GM23338 (cell line): Measurements from ENCODE around the gene ZNF804A. TPM values are rescaled to one million over a fixed set of nuclear protein-coding genes. Genes with fewer than 3 reads are reported as not detected.

Source experiments
- ATAC-seq: fragments of 200-7000 bp; cut with Tn5 transposase; 3 replicates; pipeline ENCODE4 v1.9.1; 2020
- DNase-seq: peaks from one replicate; pipeline ENCODE4 v3.0.0-alpha.2; 2015; ENCODE audit warnings: low spot score
- H2AFZ ChIP-seq: fragments of 200-600 bp; sonication (generic); 2 replicates; pipeline ENCODE4 v1.8.0; 2016; ENCODE audit warnings: antibody characterized with exemption, mild to moderate bottlenecking, moderate library complexity
- H3F3A ChIP-seq: fragments of 200-600 bp; sonication (generic); replicated peaks from 2 replicates; pipeline ENCODE4 v1.8.0; 2017; ENCODE audit warnings: antibody characterized with exemption, mixed run types, low read depth
- H3K27ac ChIP-seq: fragments of 200-600 bp; sonication (generic); 2 replicates; pipeline ENCODE4 v1.6.1; 2016; ENCODE audit warnings: low read depth
- H3K27me3 ChIP-seq: fragments of 200-600 bp; sonication (generic); 2 replicates; pipeline ENCODE4 v1.8.0; 2016; ENCODE audit warnings: mild to moderate bottlenecking, mixed run types, moderate library complexity; ENCODE audit not compliant: insufficient read depth
- H3K36me3 ChIP-seq: fragments of 200-600 bp; sonication (generic); 2 replicates; pipeline ENCODE4 v1.8.0; 2016; ENCODE audit warnings: mild to moderate bottlenecking; ENCODE audit not compliant: insufficient read depth
- H3K4me1 ChIP-seq: fragments of 200-600 bp; sonication (generic); 2 replicates; pipeline ENCODE4 v1.8.0; 2016; ENCODE audit warnings: mild to moderate bottlenecking, moderate library complexity; ENCODE audit not compliant: insufficient read depth
- H3K4me2 ChIP-seq: fragments of 200-600 bp; sonication (generic); 2 replicates; pipeline ENCODE4 v1.7.1; 2017; ENCODE audit warnings: mixed run types
- H3K4me3 ChIP-seq: fragments of 200-600 bp; sonication (generic); 2 replicates; pipeline ENCODE4 v1.6.1; 2016; ENCODE audit warnings: mixed run types
- H3K79me2 ChIP-seq: fragments of 200-600 bp; sonication (generic); replicated peaks from 2 replicates; pipeline ENCODE4 v1.8.0; 2017; ENCODE audit warnings: mild to moderate bottlenecking; ENCODE audit not compliant: insufficient read depth
- H3K9me2 ChIP-seq: fragments of 200-600 bp; sonication (generic); 2 replicates; pipeline ENCODE4 v1.8.0; 2017; ENCODE audit not compliant: insufficient read depth
- H4K20me1 ChIP-seq: fragments of 200-600 bp; sonication (generic); replicated peaks from 2 replicates; pipeline ENCODE4 v1.8.0; 2017; ENCODE audit warnings: mild to moderate bottlenecking; ENCODE audit not compliant: insufficient read depth
- H3K27ac Mint-ChIP-seq: 2 replicates; pipeline ENCODE4 v1.8.0; 2020; ENCODE audit warnings: inconsistent platforms, mild to moderate bottlenecking, moderate library complexity, mixed read lengths
- H3K27me3 Mint-ChIP-seq: 3 replicates; pipeline ENCODE4 v1.8.0; 2022; ENCODE audit warnings: low read depth, mild to moderate bottlenecking, moderate library complexity, mixed read lengths, inconsistent platforms; ENCODE audit not compliant: insufficient read depth, poor library complexity
- H3K36me3 Mint-ChIP-seq: 3 replicates; pipeline ENCODE4 v1.8.0; 2021; ENCODE audit warnings: low read depth, mild to moderate bottlenecking, inconsistent platforms, moderate library complexity, mixed read lengths
- H3K4me1 Mint-ChIP-seq: 3 replicates; pipeline ENCODE4 v1.8.0; 2020; ENCODE audit warnings: mild to moderate bottlenecking, inconsistent platforms, mixed read lengths
- H3K4me3 Mint-ChIP-seq: 3 replicates; pipeline ENCODE4 v1.8.0; 2021; ENCODE audit warnings: moderate library complexity, mild to moderate bottlenecking, inconsistent platforms, mixed read lengths
- H3K9me3 Mint-ChIP-seq: 3 replicates; pipeline ENCODE4 v1.8.0; 2020; ENCODE audit warnings: moderate library complexity, mild to moderate bottlenecking, inconsistent platforms, mixed read lengths
- CREB1 ChIP-seq: fragments of 250-450 bp; sonication (Bioruptor Pico); IDR thresholded peaks from 2 replicates; pipeline ENCODE4 v1.5.0; 2020; ENCODE audit warnings: low read depth, mild to moderate bottlenecking, moderate library complexity
- CTCF ChIP-seq, 2 experiments: fragments of 200-600 bp in 1 of 2; sonication (generic) in 1 of 2; conservative IDR thresholded peaks; 2 replicates each; pipeline versions ENCODE4 v1.5.1 to v1.6.1; 2016 to 2017; ENCODE audit warnings: antibody characterized with exemption in 2 of 2, low read depth in 2 of 2, mild to moderate bottlenecking in 2 of 2, moderate library complexity in 1 of 2
- ETS1 ChIP-seq: IDR thresholded peaks from 2 replicates; pipeline ENCODE4 v1.6.1; 2016; ENCODE audit warnings: antibody characterized with exemption
- EZH2 ChIP-seq: fragments of 200-600 bp; sonication (generic); IDR thresholded peaks from one replicate; pipeline ENCODE4 v1.8.0; 2017; ENCODE audit warnings: antibody characterized with exemption, mild to moderate bottlenecking, low read depth; ENCODE audit not compliant: unreplicated experiment
- NANOG ChIP-seq: IDR thresholded peaks from 2 replicates; pipeline ENCODE4 v1.6.1; 2016; ENCODE audit warnings: antibody characterized with exemption, borderline replicate concordance
- POLR2AphosphoS5 ChIP-seq: IDR thresholded peaks from 2 replicates; pipeline ENCODE4 v1.6.1; 2016; ENCODE audit warnings: antibody characterized with exemption, low read depth
- STAT1 ChIP-seq: IDR thresholded peaks from one replicate; pipeline ENCODE4 v1.6.1; 2016; ENCODE audit warnings: antibody characterized with exemption; ENCODE audit not compliant: unreplicated experiment
- ZNF114 ChIP-seq: fragments of 250-450 bp; sonication (Bioruptor Pico); IDR thresholded peaks from 2 replicates; pipeline ENCODE4 v1.5.0; 2020; ENCODE audit warnings: mild to moderate bottlenecking, moderate library complexity
- ZNF331 ChIP-seq: fragments of 250-450 bp; sonication (Bioruptor Pico); IDR thresholded peaks from 2 replicates; pipeline ENCODE4 v1.5.0; 2020; ENCODE audit warnings: low read depth, mild to moderate bottlenecking, moderate library complexity
- ZNF462 ChIP-seq: fragments of 250-450 bp; sonication (Bioruptor Pico); IDR thresholded peaks from 2 replicates; pipeline ENCODE4 v1.5.0; 2020; ENCODE audit warnings: mild to moderate bottlenecking, moderate library complexity
- polyA plus RNA-seq: library from polyadenylated mRNA; unstranded; fragments of >200 nt; fragmentation: Nextera tagmentation; extraction: Ambion mirVana; gene quantifications from 2 replicates; pipeline ENCODE4 v1.2.1, GENCODE V29; 2016
- total RNA-seq: library from RNA; depleted of rRNA; stranded (reverse); fragments of >200 nt; shearing (Covaris generic); gene quantifications from 2 replicates; pipeline ENCODE4 v1.2.3, GENCODE V29; 2014

Gene ZNF804A
- total and polyA plus RNA-seq, 2 experiments from 2014 or later = not detected

- TF ChIP-seq CTCF (conservative IDR thresholded peaks at IDR 0.05; ENCODE audit: low read depth in 2 of 2) = no peak
Observed at GRCh38 chr2:184783576-184783975, 185.2 kb downstream of the ZNF804A start (continued).

- H3K9me3 Mint-ChIP-seq = no peaks in the 10 kb centered on the region
- no peak for ATAC-seq
- Histone ChIP-seq H3K4me2 (no peak overlapping the region), H3K79me2 (no peaks in the 10 kb centered on the region), H3K36me3 (no peaks in the 10 kb centered on the region), H4K20me1 (no peaks in the 10 kb centered on the region), H3K9me2 (0 out of 2 replicates have a peak, but pooled peaks cover 3% of the 10 kb centered on the region), H3K27me3 (no peaks in the 10 kb centered on the region), H3K4me3 (no peak overlapping the region), H3K27ac (no peak overlapping the region), H3K4me1 (no peaks in the 10 kb centered on the region), H3F3A (no peaks in the 10 kb centered on the region), H2AFZ (no peak overlapping the region)
- no peaks in the 10 kb centered on the region; the same call in 2 of the 3 replicates for H3K36me3 Mint-ChIP-seq
- H3K4me1 Mint-ChIP-seq = no peaks in the 10 kb centered on the region
- no peak for DNase-seq
- H3K4me3 Mint-ChIP-seq = no peak overlapping the region
- H3K27ac Mint-ChIP-seq = no peak overlapping the region
- H3K27me3 Mint-ChIP-seq = no peaks in the 10 kb centered on the region
- no peak for TF ChIP-seq NANOG
- no peak for TF ChIP-seq EZH2
- no peak for TF ChIP-seq ZNF331
- TF ChIP-seq ZNF114 (CRISPR knock-in tag) = no peak
- TF ChIP-seq CREB1 (CRISPR knock-in tag) = no peak
- no peak for TF ChIP-seq CTCF (conservative IDR thresholded peaks at IDR 0.05; ENCODE audit: low read depth in 2 of 2)
- TF ChIP-seq POLR2AphosphoS5 = no peak
- TF ChIP-seq ZNF462 (CRISPR knock-in tag) = no peak
- TF ChIP-seq ETS1 = no peak
- no peak for TF ChIP-seq STAT1
Observed at GRCh38 chr2:184793176-184793575, 194.8 kb downstream of the ZNF804A start.
